Smooth muscle cell of the brain vasculature (primary cell): ENCODE data around the gene STEAP3.

ENCODE experiments used
- DNase-seq: peaks from one replicate; pipeline ENCODE4 v3.0.0-alpha.2; 2012; ENCODE audit warnings: low read depth, low spot score

STEAP3 gene

DNA sequence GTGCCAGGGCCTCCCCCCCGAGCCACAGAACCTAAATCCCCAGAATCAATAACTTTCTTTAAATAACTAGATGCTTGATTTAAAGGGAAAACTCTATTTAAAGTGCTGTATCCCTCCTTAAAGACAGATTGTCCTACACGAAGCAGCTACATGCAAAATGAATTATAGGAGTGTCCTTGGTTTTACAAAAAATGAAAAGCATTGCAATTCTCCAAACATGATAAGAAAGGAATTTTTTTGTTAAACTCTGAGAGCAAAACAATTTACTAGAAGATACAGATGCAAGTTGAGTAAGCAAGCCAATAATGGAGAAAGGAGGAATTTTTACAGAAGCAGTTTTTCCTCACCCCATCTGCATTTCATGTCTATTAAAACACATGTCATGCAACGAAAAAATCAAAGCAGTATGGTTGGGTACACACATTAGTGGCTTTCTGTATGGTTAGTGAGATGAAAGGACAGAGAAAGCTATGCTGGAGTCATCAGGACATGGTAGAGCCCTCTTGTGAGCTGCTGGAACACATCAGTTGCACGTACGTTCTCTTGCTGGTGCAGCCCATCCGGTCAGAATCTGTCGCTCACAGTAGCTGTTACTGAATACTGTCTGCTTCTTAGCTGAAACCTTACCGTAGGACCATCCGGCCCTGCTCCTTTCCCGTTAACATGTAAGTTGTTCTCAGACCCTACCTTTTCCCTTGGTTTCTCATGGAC lies 25.9 kb upstream of the STEAP3 start:
- no peak for DNase-seq

DNA sequence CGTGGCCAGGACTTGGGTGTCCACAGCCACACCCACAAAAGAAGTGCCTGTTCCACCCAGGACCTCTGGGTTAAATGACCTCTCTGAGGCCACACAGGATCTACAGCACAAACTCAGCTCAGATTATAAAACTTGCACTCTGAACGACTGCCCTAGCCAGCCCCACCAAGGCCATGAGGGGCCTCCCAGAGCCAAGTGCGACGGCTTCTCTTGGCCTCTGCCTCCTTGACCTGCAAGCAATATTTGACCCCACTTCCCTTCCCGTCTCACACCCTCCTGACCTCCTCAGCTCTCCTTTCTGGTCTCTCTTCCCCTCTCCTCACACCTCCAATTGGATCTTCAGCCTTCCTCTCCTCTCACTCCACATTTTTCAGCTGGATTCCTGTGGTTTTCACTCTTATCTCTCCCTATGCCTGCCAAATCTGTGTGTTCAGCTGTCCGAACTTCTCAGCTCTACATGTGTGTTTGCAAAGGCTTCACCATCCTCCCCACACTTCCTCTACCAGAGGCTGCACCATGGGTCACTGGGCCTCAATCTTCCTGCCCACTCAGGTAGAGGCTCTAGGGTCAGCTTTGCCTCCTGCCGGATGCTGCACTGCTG lies 25.3 kb upstream of the STEAP3 start:
- no peak for DNase-seq

DNA sequence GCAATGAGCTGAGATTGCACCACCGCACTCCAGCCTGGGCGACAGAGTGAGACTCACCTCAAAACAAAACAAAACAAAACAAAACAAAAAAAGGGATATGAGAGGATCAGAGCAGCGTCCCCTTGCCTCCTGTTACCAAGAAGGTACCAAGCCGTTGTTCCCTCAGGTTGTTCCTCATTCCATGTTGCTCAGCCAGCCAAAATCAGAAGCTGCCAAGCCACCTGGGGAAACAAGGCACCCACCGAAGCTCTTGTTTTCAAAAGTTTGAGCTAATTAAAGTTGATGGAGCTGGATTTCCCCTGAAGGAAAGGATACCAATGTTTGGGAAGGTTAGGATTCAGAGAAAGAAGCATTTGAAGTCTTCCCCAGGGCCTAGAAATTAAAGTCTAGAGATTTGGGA lies 21.8 kb upstream of the STEAP3 start:
- DNase-seq = no peak

DNA sequence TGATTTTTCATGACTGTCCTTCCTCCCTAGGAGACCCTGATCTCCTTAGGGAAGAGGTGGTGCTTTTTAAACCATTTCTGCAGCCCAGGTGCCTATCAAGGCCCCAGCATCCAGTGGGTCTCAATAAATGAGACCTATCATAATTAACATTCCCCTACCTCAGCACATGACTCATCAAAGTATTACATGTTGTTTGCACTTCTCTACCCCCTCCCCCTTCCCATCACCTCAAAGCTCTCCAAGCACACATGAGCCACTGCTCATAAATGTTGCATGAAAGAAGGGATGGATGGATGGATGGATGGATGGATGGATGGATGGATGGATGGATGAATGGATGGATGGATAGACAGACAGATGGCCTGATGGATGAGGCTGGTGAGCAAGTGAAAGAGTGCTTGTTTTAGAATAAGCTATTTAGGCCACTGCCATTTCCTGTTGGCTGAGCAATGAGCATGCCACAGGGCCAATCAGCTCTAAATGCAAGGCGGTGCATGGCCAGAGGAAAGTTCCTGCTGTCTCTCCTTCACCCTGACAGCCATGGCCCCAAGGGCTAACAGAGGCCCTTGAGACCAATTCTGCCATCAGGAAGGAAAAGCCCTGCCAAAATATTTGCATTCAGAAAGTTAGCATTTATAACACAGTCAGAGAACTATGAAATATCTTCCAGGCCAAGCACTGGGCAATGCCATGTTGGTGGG lies 20.9 kb upstream of the STEAP3 start:
- no peak for DNase-seq

DNA sequence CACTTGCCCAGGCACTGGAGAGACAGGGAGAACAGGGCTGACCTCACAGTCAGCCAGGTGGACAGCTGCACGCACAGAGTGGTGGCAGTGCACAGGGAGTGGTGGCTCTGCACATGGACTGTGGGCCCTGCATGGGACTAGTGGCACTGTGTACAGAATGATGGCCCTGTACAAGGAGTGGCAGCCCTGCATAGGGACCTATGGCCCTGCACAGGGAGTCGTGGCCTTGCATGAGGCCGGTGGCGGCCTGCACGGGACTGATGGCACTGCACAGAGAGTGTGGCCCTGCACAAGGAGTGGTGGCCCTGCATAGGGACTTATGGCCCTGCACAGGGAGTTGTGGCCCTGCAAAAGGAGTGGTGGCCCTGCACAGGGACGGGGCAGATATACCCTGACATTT lies 19.1 kb upstream of the STEAP3 start:
- DNase-seq = no peak

GRCh38 chr2:119205001-119205706 lies 18.5 kb upstream of the STEAP3 start:
- no peak for DNase-seq

- DNase-seq = no peak
These were observed 17.4 kb upstream of the STEAP3 start for GRCh38 chr2:119206201-119206600.

DNA sequence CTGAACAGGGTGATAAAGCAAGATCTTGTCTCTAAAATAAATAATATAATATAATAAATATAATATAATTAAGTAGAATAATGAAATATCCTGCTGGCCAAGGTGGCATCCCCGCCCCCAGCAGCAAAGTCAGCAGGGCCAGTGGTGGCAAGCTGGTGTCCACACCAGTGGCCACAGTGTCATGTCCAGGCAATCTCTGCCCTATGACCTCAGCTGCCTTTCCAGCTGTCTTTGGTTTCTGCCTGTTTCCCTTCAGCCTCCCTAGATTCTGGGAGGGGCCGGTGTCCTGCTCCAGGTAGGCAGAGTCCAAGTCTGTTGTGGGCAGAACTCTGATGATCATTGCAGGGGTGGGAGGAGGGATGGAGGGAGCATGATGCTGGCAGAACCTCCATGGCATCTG lies 16.2 kb upstream of the STEAP3 start:
- DNase-seq = no peak

- no peak for DNase-seq
These were observed 14.8 kb upstream of the STEAP3 start for GRCh38 chr2:119208791-119209203.

DNA sequence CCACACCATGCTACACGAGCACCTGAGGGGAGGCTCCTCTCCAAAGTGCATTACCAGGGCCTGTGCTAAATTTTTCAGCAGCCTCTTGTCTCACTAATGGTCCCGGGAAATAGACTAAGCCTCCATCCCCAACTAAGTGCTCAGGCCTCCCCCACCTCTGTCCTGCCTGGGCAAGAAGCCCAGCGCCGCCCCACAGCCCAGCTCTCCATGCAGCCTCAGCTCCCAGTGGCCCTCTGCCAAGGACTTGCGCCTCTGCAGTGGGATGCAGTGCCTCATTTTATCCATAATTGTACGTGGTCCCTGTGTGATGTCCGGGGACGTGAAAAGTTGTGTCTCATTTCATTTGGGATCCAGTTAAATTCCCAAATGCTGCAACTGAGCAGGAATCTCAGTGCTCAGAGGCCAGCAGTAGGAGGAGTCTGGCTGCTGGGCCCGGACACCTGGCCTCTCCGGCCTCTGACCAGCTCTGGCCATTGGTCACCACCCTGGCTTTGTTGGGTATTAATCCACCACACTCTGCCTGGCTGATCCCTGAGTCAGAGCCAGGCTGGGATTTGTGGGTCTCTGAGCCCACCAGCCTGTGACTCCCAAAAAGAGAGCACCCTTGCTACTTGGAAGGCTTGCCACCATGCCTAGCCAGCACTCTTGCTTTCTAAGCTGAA lies 11.4 kb upstream of the STEAP3 start:
- no peak for DNase-seq

DNA sequence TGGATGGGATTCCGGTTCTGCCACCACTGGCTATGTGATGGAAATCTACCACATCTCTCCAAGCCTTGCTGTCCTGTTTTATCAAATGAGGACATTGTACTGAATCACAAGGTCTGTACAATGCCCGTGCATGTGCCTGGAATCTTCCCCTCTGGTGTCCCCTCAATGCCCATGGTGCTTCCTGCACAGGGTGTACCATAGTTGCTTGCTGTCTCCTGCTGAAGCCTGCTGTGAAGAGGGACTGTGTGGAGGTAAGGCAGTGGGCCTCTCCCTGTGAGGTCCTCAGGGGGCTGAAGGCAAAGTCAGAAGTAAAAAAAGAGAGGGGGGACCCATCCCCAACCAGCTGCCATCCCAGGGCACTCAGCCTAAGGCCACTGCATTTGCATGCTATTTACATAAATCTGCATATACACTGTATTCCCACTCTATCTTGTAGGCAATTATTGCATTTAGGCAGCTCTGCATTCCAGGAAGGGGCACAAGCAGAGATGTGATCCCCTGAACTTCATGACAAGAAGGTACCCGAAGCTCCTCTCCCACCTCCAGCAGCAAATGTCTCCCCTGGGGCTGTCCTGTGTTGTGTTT lies 9.1 kb upstream of the STEAP3 start:
- no peak for DNase-seq

GRCh38 chr2:119216994-119217393 lies 6.6 kb upstream of the STEAP3 start:
- DNase-seq = no peak

- DNase-seq = peak; percentile 70
These were observed 5.1 kb upstream of the STEAP3 start for GRCh38 chr2:119218478-119219064.

- no peak for DNase-seq
These were observed 3.8 kb upstream of the STEAP3 start for GRCh38 chr2:119219873-119220272.

- DNase-seq = no peak
These were observed 2.8 kb upstream of the STEAP3 start for GRCh38 chr2:119220720-119221301.

GRCh38 chr2:119221609-119222008 lies 2.0 kb upstream of the STEAP3 start:
- no peak for DNase-seq

DNA sequence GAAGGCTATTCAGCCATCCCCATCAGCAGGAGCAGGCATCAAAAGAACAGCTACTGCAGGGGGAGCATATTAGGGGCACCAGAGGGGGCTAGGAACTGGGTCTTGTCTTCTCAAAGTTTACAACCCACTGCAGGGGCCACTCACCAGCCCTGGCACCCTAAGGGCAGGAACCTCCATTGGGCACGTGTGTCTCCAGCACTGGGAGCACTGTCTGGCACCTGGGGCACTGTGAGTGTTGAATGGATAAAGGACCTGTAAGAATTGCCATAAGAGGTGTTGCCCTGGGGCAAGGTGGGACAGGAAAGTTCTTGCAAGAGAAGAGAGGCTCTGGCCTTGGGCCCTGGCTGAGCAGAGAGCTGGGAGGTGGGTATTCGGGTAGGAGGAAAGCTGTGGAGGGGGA lies 1.4 kb upstream of the STEAP3 start:
- DNase-seq = no peak

DNA sequence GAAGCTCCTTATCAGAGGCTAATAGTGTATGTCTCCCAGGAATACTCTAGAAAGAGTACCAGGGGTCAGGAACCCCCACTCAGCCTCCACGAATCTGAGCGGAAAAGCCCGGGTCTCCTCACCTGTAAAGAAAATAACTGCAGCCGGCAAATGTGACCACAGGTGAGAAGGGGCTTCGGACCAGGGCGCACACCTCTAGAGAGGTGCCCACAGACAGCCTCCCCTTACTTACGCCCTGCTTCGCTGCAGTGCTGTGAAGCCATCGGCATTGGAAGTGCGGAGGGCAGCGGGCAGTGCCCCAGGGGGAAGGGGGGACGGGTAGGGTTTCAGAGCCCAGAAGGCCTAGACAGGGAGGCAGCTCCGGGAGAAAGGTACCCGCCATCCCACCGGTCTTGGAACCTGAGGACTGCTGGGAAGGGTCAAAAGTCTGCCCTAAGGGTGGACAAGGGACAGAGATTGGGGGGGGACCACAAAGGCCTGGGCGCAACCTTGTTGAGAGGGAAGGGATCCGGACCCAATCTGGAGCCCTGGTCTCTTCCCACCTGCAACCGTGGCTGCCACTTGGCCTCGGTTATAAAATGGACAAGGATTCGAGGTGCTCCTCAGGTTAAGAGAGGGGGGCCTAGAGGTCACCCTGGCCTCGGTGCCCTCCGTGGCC lies 642 bp upstream of the STEAP3 start:
- DNase-seq = no peak

DNA sequence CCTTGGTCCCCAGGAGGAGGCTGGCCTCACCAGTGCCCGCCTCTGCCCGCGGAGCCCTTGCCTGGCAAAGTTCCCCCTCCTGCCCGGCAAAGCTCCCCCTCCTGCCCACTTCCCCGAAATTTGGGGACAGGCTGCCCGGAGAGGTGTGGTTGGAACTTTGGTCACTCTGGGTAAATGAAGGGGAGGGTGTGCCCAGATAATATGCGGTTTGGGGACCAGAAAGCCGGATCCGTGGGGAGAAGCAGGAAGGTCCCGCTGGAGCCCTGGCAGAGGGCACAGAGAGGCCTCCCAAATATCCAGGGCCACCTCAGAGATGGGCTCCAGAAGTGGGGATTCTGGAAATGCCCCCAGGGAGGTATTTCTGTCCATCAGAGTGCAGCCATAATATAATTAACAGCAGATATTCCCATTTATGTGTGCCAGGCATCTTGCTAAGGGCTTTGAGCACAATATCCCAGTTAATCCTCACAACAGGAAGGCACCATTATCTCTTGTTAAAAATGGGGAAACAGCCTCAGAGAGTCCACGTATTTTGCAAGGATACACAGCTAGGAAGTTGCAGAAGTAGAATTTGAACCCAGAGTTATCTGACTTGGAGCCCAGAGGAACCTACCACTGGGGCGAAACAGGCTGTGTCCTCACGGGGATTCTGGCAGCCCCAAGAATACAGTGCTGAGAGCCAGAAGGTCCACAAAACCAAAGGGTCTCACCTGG lies 914 bp downstream of the STEAP3 start:
- no peak for DNase-seq
